Mammary epithelial cell (primary cell): ENCODE data around the gene DISP3.

ENCODE experiments used
- CTCF ChIP-seq, 2 donors: IDR thresholded peaks in 1 of 2; conservative IDR thresholded peaks in 1 of 2; 2 replicates each; pipeline ENCODE4 v1.5.1; 2011 to 2012; ENCODE audit warnings: inconsistent platforms in 2 of 2, low read length in 2 of 2, mild to moderate bottlenecking in 2 of 2, control low read depth in 1 of 2, low read depth in 1 of 2; ENCODE audit not compliant: insufficient read depth in 1 of 2; ENCODE audit errors: extremely low read depth in 1 of 2
- EZH2 ChIP-seq: IDR thresholded peaks from 2 replicates; pipeline ENCODE4 v1.6.1; 2012; ENCODE audit warnings: low read length, inconsistent platforms, borderline replicate concordance

GRCh38 chr1:11536573-11537379 is 57.8 kb downstream of the DISP3 start:
- TF ChIP-seq EZH2: no peak
- no peak for TF ChIP-seq CTCF (conservative IDR thresholded peaks at IDR 0.05 in 1 of 2, IDR thresholded peaks at IDR 0.05 in 1 of 2; ENCODE audit: extremely low read depth in 1 of 2, insufficient read depth in 1 of 2, low read depth in 1 of 2, low read length in 2 of 2)
